CD4-positive, alpha-beta T cell treated with Interleukin-10 for 1 hour (primary cell): Measurements from ENCODE around the gene NELFA.

Source experiments
- DNase-seq: peaks from one replicate; pipeline ENCODE4 v3.0.0-alpha.2; 2020

The NELFA gene

DNA sequence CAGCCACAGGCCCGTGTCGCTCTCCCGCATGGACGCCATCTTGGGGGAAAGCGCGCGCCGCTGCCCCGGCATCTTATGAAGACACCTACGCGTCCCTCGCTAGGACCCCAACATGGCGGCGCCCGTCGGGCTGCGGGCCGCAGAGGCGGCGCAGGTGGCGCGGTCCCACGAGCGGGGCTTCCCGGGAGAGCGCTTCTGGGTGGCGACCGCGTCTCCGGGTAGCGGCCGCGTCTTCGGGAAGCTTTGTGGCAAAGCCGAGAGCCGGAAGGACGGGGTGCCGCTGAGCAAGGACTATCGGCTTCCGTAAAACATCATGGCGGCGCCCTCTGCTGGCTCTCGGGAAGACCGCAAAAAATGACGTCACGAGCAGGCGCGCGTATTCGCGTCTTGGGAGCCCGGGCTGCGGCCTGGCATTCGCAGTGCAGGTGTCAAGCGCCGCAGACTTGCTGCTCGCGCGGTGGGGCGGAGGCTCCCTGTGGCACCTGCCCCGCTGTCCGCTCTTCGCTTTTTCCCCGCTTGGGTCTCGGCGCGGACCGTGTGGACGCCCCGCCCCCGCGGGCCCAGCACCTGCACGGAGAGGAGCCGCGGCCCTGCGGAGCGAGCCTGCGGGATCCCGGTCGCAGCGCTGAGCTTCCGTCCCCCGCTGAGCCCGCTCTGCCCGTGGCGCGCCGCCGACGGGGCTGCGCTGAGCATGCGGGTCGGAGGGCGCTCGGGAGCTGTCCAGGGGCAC lies at the start of gene NELFA:
Gene NELFA (minus strand): TSS at position 54 of the 730 bp plus-strand sequence. CDS start 15 bp downstream, at position 39.
- peak; percentile 95 for DNase-seq

DNA sequence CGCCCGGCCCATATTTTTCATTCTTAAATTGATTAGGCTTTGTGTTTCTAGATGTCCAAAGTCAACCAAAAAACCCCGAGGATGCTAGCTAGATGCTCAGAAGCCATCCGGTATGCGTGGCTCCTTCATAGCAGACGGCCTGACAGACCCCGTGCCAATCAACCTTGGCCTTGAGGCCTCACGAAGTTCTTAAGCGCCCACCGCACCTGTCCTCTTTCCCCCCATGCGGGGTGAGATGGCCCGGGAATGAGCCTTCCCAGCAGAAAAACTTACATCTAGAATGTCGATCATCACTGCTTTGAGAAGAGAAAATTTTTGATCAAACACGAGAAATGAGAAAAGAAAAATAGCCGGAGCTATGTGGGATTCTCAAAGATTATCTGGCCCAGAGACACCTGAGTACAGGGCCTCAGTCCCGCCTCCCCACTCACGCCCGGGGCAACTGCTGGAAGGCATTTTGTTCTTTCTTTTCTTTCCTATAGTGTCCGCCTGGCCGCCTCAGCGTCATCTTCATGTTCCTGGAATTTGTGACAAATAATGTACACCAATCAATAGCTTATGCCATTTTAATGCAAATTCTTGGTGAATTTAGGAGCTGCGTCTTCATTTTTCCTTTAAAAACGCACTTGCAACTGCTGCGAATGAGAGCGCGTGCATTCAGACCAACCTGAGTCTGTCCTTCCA lies 48.8 kb upstream of the NELFA start:
- DNase-seq: no peak

DNA sequence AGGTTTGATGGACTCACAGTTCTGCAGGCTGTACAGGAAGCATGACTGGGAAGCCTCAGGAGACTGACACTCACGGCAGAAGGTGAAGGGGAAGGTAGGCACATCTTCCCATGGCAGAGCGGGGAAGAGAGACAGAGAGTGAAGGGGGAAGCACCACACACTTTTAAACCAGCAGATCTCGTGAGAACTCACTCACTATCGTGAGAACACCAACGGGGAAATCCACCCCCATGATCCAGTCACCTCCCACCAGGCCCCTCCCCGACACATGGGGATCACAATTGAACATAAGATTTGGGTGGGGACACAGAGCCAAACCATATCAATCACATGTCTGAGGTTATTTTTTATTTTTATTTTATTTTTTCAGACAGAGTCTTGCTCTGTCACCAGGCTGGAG lies 45.4 kb upstream of the NELFA start:
- no peak for DNase-seq

DNA sequence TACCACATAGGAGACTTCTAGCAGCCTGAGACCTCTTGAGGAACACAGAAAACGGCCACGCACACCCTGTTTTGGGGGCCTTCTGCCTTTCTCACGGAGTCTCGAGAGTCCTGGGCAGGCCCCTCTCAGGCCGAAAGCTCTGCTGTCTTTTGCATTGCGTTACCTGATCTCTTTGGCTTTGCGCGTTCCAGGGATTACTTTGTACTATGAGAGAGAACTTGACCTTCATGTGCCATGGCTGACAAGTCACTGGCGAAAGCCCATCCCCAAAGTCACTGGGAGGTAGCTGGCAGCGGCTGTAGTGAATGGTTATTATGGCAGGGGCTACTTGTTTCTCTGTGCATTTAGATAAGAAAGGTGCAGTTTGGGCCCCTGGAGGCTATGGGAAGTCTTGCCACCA lies 42.3 kb upstream of the NELFA start:
- DNase-seq: no peak

DNA sequence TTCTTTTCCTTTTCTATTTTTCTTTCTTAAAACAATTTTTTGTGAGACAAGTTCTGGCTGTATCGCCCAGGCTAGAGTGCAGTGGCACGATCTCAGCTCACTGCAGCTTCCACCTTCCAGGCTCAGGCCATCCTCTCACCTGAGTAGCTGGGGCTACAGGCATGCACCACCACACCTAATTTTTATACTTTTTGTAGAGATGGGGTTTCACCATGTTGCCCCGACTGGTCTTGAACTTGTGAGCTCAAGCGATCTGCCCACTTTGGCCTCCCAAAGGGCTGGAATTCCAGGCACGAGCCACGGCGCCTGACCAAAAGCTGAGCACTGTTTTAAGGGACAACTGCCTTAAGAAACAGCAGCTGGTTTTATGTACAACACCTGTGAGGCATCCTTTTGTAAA lies 41.0 kb upstream of the NELFA start:
- DNase-seq: no peak

DNA sequence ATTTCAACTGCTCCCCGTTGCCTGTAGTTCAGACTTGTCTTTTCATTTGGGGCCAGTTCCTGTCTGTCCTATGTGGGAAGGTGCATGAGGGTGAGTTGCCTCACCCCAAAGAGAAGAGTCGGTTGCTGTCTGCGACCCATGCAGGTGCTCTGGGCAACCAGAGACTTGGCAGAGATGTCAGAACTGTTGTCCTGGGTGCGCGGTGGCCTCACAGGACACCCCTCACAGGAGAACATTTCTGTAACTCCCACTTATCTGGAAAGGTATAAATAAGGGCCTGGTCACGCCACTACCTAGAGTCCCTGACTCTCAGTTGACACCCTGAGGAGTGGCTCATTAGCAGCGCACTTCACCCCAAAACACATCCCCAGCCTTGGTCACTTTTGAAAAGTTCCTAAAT lies 40.6 kb upstream of the NELFA start:
- no peak for DNase-seq

DNA sequence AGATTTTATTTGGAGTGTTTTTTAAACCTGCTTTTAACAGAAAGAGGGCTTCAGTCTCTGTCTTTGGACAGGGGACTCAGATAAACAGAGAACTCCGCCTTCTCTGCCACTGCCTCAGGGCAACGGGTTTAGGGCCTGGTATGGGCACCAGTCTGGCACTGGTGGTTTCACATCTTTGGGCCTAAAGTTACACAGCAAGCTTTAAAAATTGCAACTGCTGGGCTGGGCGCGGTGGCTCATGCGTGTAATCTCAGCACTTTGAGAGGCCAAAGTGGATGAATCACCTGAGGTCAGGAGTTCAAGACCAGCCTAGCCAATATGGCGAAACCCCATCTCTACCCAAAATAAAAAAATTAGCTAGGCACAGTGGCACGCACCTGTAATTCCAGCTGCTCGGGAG lies 40.1 kb upstream of the NELFA start:
- DNase-seq: no peak

DNA sequence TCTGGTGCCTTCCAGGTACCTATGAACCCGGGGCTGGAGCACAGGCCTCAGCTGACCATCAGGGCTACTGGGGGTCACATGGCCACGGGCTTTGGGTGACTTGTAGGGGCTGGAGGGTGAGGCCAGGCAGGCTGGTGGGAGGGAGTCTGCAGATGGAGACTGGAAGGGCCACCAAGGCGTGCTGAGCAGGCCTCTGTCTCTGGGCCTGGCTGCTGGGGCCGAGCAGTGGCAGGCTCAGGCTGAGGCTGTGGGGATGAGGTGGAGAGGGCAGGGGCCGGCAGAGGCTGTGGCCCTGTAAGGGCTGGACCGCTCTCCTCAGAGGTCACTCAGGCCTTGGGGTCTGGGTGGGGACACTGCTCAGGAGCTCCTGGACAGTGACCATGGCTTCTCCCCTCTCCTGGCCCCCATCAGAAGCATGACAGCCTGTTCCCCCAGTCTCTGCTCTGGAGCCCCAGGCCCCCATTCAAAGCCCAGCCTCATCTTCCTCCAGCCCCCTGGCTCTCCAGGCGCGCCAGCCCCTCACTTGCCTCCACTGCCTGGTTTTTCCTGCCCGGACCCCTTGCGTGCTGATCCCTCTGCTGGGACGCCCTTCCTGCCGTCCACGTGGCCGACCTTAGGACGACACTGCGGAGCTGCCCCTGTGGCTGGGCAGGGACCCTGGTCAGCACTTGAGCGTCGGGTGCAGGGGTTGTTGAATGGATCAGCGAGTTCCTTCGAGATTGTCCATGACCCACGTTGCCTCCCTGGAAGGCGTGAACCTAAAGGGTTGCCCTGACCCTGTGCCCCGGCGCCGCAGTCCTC lies 39.2 kb upstream of the NELFA start:
- no peak for DNase-seq

DNA sequence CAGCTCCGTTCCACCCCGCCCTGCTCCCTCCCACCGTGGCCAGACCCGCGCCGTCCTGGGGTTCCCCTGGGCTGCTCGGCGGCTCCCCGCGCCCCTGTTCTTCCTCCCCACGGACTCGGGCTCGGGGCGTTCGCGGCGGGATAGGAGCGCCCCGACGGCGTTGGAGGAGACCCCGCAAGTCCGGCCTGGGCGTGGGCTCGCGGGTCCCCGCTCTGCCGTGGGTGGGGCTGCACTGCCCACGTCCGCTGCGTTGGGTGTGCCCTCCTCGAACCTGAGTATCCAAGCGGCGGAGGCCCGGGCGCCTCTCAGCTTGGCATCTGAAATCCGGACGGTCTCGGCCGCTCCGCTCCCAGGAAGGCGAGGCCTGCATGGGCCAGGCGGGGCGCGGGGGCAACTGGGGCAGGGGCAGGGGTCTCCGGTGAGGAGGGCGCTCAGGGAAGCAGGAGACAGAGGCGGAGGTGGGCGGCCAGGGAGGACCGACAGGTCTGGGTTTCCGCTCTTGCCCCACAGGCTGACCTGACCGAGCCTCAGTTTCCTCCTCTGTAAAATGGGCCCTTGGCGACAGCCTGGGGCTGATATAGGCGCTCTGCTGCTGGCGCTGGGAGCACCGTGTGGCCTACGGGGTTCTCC lies 38.4 kb upstream of the NELFA start:
- DNase-seq: no peak

DNA sequence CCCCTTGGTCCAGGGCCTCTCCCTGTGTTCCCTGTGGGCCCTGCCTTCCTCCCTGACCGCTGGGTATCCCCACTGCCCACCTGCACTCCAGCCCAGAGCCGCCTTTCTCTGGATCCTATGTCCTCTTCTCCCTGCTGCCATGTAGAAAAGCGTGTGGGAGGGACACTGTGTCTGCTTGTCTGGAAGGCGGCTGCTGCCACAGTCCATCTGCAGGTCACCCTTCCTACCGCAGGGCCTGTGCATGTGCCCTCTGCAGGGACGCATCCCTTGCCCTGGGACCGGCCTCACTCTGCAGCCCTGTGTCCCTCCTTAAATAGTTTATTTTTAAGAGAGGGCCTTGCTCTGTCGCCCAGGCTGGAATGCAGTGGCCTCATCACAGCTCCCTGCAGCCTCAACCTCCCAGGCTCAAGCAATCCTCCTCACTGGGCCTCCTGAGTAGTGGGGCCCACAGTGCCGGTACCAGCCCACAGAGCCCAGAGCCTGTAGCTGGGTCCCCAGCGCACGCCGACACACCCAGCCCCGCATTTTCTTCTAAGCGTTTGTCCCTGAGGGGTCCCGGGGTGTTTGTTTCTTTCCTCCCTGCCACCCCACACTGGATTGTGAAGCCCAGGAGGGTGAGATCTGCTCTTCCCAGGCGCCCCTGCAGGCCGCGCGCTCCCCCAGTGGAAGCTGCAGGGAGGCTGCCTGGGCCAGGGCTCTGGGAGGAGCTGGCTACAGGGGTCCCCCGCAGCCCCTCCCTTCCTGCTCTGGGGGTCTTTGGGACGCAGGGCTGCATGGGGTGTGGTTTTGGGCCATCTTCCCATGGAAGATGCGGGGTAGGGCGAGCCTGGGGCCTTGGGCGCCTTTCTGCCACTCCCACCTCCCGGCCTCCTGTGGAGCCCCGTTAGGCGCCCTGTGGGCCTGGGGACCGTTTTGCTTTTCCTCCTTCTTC lies 37.5 kb upstream of the NELFA start:
- DNase-seq: no peak

DNA sequence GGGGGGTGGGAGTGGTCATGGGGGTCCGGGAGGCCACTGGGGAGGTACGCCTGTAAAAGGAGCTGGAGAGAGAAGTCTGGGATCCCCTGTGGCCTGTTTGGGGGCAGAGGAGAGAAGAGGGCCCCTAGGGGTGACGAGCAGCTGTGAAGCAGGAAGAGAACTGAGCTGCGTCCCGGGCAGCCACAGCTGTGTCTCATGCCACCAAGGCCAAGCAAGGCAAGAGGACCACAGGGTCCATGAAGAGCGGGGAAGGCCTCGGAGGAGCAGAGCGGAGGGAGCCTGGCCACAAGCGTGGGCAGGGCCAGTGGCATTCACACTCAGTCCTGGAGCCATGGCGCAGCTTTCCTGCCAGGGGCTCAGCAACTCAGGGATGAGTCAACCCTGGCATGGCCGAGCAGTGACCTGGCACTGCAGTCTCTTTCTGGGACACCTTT lies 36.8 kb upstream of the NELFA start:
- DNase-seq: no peak

DNA sequence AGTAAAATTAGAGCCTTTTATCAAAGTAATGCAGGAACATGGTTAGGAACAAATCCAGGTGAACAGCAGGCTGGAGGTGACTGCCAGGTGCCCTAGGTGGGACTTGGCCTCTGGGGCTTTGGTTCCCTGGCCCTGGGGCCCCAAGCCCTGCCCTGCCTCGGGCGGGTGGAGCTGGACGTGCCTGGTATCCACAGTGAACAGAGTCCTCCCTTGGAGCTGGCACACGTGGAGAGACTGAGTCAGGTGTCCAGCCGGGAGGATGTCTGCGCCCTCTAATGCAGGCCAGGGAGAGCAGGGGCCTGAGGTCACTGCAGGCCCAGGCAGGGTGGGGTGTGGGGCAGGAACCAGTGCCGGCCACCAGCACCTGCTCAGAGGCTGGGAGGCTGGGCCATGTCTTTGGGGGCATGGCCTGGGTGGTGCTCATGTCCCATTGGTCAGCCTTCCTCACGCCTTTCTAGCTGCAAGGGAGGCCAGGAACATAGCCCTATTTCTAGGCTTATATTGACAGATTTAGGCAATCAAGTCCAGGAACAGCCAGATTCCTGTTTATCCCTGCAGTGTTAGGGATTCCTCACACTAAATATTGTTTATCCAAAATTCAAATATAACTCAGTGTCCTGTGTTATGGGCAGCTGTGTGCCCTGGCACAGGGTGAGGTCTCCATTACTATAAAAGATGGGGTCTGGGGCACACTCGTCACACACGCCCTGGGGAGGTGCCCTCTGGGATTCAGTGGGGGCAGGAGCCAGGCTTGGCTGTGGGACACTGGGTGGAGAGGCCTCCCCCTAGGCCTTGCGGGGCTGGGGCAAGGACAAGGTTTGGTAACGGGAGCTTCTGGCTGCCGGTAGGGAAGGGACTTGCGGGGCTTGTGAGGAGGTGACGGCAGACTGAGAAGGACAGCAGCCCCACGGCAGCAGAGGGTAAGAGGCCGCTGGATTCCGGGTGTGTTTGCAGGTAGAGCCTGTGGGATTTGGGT lies 36.1 kb upstream of the NELFA start:
- DNase-seq: no peak

DNA sequence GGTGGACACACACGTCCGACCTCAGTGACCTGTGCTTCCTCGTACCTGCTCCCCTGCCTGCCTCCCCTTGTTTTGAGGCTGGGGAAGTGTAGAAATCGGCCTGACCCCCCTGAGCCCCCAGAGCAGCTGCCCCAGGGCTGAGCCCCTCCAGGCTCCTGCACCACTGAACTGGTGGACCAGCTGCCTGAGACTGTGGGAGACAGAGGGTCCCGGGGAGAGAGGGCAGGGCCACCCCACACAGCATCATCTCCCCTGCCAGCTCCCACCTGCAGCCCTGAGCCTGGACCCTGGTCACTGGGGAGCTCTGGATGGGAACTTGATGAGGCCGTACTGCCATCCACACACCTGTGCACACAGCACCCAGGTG lies 35.3 kb upstream of the NELFA start:
- DNase-seq: no peak

DNA sequence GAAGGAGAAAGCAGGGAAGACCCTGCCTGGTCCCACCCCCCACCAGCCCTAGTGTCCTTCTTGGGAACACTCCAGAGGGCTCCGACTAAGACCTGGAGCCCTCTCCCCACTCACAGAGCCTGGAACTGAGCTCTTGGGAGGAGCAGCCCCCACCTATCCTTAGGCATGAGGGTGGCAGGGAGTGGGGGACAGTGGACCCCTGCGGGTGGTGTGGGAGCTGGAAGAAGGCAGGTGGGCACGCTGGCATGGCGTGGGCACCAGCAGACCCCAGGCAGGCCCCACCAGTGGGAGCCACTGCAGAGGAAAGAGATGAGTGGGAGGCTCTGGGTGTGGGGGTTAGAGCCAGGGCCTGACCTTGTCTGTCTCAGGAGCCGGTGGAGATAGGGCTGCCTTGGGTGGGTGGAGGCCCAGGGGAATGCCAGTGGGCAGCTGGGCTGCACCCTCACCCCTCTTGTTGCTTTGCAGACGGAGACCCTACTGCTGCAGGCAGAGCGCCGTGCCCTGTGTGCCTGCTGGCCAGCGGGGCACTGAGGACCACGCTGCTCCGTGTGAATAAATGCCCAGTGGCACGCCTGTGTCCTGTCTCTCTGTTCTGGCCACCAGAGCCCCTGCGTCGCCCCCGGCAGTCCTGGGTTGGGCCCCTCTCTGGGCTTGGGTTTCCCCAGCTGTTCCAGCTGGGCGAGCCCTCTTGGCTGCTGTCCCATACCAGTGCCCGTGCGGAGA lies 34.8 kb upstream of the NELFA start:
- DNase-seq: no peak

DNA sequence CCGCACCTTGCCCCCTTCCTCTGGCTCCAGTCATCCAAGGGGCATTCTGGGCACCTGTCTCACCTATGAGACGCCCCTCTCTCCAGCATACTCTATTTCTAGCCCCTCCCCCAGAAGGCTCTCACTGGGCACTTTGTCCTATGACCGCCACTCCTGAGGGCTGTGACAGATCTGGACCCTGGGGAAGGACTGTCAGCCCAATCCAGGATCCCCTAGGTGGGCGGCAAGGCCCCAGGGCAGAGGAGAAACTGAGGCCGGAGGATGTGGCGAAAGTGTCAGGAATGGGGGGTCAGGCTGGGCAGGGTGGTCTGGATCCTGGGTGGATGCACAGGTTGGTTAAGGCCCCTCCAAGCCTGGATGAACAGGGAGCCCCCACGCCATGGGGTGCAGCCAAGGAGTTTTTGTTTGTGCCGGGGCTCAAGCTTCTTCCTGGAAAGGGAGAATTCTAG lies 34.2 kb upstream of the NELFA start:
- no peak for DNase-seq

DNA sequence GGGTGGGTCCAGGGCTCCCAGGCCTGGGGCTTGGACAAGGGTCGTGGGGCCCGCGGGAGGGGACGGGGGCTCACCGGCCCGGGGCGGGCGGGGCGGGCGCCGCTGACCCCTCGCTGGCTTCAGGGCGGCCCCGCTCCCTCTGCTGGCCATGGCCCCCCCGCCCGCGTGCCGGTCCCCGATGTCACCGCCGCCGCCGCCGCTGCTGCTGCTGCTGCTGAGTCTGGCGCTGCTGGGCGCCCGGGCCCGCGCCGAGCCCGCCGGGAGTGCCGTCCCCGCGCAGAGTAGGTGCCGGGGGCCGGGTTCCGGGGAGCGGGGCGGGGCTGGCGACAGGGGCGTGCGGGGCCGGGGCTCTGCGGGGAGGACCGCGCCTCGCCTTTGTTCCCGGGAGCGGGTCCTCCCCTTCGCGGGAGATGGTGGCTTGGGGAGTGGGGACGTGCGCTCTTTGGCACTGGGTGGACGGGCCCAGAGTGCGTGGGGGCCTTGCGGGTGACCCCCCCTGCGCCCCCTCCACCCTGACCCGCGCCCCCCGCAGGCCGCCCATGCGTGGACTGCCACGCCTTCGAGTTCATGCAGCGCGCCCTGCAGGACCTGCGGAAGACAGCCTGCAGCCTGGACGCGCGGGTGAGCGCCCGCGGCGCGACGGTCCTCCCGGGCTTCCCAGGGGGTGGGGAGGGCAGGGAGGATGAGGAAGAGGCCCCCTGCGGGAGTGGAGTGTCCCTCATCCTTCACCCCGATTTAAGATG lies 33.6 kb upstream of the NELFA start:
- DNase-seq: peak; percentile 44

DNA sequence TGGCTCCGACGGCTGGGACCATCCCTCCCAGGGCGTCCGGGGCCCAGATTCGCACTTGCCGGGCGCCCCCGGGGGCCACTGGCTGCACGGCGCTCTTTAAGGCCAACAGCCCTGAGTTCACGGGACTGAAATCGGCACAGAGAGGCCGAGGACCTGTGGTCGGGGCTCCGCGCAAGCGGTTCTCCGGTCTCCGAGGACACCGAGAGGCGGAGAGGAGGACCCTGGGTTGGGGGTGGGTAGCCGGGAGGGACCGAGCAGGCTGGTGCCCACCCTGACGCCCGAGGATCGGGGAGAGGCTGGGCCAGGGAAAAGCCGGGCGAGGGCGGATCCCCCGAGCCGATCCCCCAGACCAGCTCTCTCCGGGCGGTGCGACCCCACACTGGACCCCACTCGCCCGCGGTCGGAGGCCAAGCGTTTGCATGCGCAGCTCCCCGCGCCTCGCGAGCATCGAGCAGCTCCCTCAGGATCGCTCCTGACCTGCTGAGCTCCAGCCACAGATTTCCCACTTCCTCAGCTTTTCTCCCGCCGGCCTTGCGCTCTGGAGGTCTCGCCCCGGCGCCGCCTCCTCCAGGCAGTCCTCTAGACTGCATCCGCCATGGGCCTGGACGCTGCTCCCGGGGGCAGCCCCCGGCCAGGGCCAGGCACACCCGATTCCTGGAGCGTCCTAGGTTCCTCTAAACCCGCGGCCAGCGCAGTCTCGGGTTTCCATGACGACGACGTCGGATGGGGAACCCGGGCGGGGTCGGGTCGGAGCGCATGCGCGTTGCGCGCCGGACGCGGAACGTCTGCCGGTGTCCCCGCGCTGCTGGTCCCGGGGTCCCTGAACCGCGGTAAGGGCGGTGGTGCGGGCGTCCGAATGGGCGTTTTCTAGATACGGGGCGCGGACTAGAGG lies 32.7 kb upstream of the NELFA start:
- peak; percentile 87 for DNase-seq
